IPS-15b (cell line): Measurements from ENCODE around the gene CTDSP2.
"Not testable (repeated sequence)": the region's sequence is repeated elsewhere in the genome, so short reads cannot be mapped to it uniquely, and the experiment has no call there.

Source experiments
- H3K27me3 ChIP-seq: one replicate; pipeline ENCODE4 v1.6.1; 2013; ENCODE audit warnings: low read length; ENCODE audit not compliant: control insufficient read depth, insufficient read depth
- H3K36me3 ChIP-seq: one replicate; pipeline ENCODE4 v1.6.1; 2013; ENCODE audit warnings: low read length; ENCODE audit not compliant: control insufficient read depth, insufficient read depth
- H3K4me1 ChIP-seq: one replicate; pipeline ENCODE4 v1.6.1; 2013; ENCODE audit warnings: mild to moderate bottlenecking, low read length; ENCODE audit not compliant: control insufficient read depth, insufficient read depth
- H3K4me3 ChIP-seq: one replicate; pipeline ENCODE4 v1.5.1; 2013; ENCODE audit warnings: low read depth, low read length
- H3K9ac ChIP-seq: one replicate; pipeline ENCODE4 v1.6.1; 2013; ENCODE audit warnings: low read depth, mild to moderate bottlenecking, low read length
- H3K9me3 ChIP-seq: one replicate; pipeline ENCODE4 v1.6.1; 2013; ENCODE audit warnings: mild to moderate bottlenecking, low read length; ENCODE audit not compliant: control insufficient read depth, insufficient read depth

The CTDSP2 gene

GRCh38 chr12:57863676-57864075 lies 17.1 kb upstream of the CTDSP2 start:
- no peak overlapping the region for H3K4me3 ChIP-seq
- no peak overlapping the region for H3K9ac ChIP-seq
- H3K9me3 ChIP-seq = no peaks in the 10 kb centered on the region

GRCh38 chr12:57861967-57862366 lies 15.4 kb upstream of the CTDSP2 start:
- no peaks in the 10 kb centered on the region for H3K36me3 ChIP-seq
- no peak overlapping the region for H3K9ac ChIP-seq
- H3K4me1 ChIP-seq = peaks cover 2% of the 10 kb centered on the region
- no peaks in the 10 kb centered on the region for H3K9me3 ChIP-seq
- H3K27me3 ChIP-seq = peaks cover 38% of the 10 kb centered on the region
- H3K4me3 ChIP-seq = no peak overlapping the region

More at GRCh38 chr12:57863676-57864075, 17.1 kb upstream of the CTDSP2 start:
- no peaks in the 10 kb centered on the region for H3K36me3 ChIP-seq
- peaks cover 41% of the 10 kb centered on the region for H3K27me3 ChIP-seq
- H3K4me1 ChIP-seq = peaks cover 2% of the 10 kb centered on the region

- not testable (repeated sequence) for H3K4me1 ChIP-seq, H3K9ac ChIP-seq
- H3K27me3 ChIP-seq = peaks cover 35% of the 10 kb centered on the region
Measured at GRCh38 chr12:57860883-57861282, 14.4 kb upstream of the CTDSP2 start.

GRCh38 chr12:57859121-57859520 lies 12.6 kb upstream of the CTDSP2 start:
- H3K4me3 ChIP-seq = no peak overlapping the region

More at GRCh38 chr12:57860883-57861282, 14.4 kb upstream of the CTDSP2 start:
- H3K4me3 ChIP-seq, H3K9me3 ChIP-seq, H3K36me3 ChIP-seq: not testable (repeated sequence)

GRCh38 chr12:57858123-57858522 lies 11.6 kb upstream of the CTDSP2 start:
- not testable (repeated sequence) for H3K9ac ChIP-seq, H3K4me3 ChIP-seq, H3K36me3 ChIP-seq, H3K9me3 ChIP-seq, H3K4me1 ChIP-seq
- peaks cover 10% of the 10 kb centered on the region for H3K27me3 ChIP-seq

More at GRCh38 chr12:57859121-57859520, 12.6 kb upstream of the CTDSP2 start:
- no peak overlapping the region for H3K9ac ChIP-seq
- peaks cover 20% of the 10 kb centered on the region for H3K27me3 ChIP-seq
- H3K36me3 ChIP-seq = no peaks in the 10 kb centered on the region
- H3K9me3 ChIP-seq = no peaks in the 10 kb centered on the region
- H3K4me1 ChIP-seq = no peaks in the 10 kb centered on the region

- Histone ChIP-seq H3K9ac (no peak overlapping the region), H3K4me1 (peaks cover 22% of the 10 kb centered on the region), H3K36me3 (no peaks in the 10 kb centered on the region), H3K4me3 (no peak overlapping the region), H3K9me3 (no peaks in the 10 kb centered on the region), H3K27me3 (peaks cover 25% of the 10 kb centered on the region)
Measured at GRCh38 chr12:57854965-57855364, 8.4 kb upstream of the CTDSP2 start.

- Histone ChIP-seq H3K27me3 (peaks cover 25% of the 10 kb centered on the region), H3K9ac (no peak overlapping the region), H3K4me1 (peaks cover 22% of the 10 kb centered on the region), H3K4me3 (no peak overlapping the region), H3K9me3 (no peaks in the 10 kb centered on the region), H3K36me3 (no peaks in the 10 kb centered on the region)
Measured at GRCh38 chr12:57853864-57854556, 7.5 kb upstream of the CTDSP2 start.

- peaks cover 27% of the 10 kb centered on the region for H3K4me1 ChIP-seq
- peaks cover 31% of the 10 kb centered on the region for H3K27me3 ChIP-seq
- no peaks in the 10 kb centered on the region for H3K9me3 ChIP-seq
- peak overlapping the region; percentile 52 for H3K4me3 ChIP-seq
- peak overlapping the region; percentile 37 for H3K9ac ChIP-seq
- H3K36me3 ChIP-seq = no peaks in the 10 kb centered on the region
Measured at GRCh38 chr12:57852620-57853500, 6.3 kb upstream of the CTDSP2 start.

GRCh38 chr12:57852200-57852599 lies 5.7 kb upstream of the CTDSP2 start:
- Histone ChIP-seq H3K9ac (no peak overlapping the region), H3K4me3 (peak overlapping the region; percentile 52), H3K27me3 (peaks cover 32% of the 10 kb centered on the region), H3K4me1 (peaks cover 27% of the 10 kb centered on the region), H3K36me3 (no peaks in the 10 kb centered on the region), H3K9me3 (no peaks in the 10 kb centered on the region)

- H3K9me3 ChIP-seq = no peaks in the 10 kb centered on the region
- H3K4me1 ChIP-seq = peaks cover 27% of the 10 kb centered on the region
- peaks cover 32% of the 10 kb centered on the region for H3K27me3 ChIP-seq
- H3K4me3 ChIP-seq = peak overlapping the region; percentile 52
- H3K36me3 ChIP-seq = no peaks in the 10 kb centered on the region
- no peak overlapping the region for H3K9ac ChIP-seq
Measured at GRCh38 chr12:57851552-57851951, 5.0 kb upstream of the CTDSP2 start.

- H3K36me3 ChIP-seq = no peaks in the 10 kb centered on the region
- H3K9ac ChIP-seq = no peak overlapping the region
- peaks cover 32% of the 10 kb centered on the region for H3K27me3 ChIP-seq
- H3K9me3 ChIP-seq = no peaks in the 10 kb centered on the region
- no peak overlapping the region for H3K4me3 ChIP-seq
- peaks cover 27% of the 10 kb centered on the region for H3K4me1 ChIP-seq
Measured at GRCh38 chr12:57850854-57851430, 4.4 kb upstream of the CTDSP2 start.
